CD4-positive, alpha-beta T cell treated with Interleukin-6 for 4 hours (primary cell): ENCODE measurements around the gene SIM2.

Source experiments
- DNase-seq: peaks from one replicate; pipeline ENCODE4 v3.0.0-alpha.2; 2020; ENCODE audit warnings: mixed read lengths

The SIM2 gene

DNA sequence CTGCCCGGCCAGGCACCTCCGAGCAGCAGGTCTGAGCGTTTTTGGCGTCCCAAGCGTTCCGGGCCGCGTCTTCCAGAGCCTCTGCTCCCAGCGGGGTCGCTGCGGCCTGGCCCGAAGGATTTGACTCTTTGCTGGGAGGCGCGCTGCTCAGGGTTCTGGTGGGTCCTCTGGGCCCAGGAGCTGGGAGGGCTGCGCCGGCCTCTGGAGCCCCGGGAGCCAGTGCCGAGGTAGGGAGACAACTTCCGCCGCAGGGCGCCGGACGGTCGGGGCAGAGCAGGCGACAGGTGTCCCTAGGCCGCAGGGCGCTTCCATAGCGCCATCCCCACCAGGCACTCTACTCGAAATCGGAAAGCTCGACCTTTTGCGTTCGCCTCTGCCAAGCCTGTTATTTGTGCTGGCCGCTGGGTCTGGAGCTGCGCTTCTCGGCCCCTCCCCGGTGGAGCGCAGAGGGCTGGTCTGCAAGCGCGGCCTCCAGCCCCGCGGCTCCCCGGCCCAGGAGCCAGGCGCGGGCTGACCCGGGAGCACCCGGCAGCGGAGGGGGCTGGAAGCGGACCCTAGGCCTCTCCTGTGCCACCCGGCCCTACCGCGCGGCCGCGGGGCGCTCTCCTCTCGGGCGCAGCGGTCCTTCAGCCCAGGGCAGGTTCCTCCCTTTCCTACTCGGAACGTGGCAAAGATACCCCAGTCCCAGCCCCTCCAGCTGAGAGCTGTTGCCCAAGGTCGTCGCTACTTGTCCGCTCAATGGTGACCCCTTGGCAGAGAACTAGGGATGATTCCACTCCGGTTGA is 2.2 kb downstream of the SIM2 start:
- no peak for DNase-seq

DNA sequence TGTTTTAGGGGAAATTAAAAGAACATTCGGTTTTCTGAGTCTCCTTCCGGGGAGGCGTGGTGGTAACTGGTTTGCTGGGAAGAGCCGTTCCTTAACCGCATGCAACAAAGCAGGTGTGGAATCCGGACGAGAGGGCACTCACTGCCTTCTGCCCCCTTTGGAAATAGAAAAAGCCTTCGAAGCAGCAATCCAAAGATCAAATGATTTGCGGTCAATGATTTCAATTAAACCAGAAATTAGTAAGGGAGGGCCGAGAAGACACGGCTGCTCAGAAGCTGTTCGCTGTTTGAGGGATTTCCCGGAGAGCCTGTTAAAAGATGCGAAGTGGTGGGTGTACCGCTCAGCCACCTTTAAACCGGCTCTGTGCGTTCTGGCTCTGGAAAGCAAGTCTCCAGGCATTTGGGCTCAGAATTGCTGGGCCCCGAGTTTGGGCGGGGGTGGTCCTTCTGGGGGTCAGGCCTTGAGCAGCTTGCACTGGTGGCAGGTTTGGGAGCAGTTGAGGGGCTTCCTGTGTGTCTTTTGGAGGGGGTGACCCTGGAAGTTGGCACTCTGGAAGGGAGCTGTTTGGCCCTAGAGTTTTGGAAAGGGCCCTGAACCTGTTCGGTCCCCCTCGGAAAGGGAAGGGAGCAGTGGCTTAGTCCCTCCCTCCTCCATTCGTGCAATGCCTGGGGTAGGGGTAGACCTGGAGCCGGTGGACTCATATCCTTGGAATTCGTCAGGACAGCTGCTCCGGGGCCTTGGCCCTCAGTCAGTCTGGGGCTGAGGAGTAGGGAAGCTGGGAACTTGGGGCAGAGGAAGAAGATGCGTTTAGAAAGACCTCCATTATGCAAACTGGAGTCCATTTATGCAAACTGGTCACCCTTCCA is 3.1 kb downstream of the SIM2 start:
- no peak for DNase-seq

GRCh38 chr21:36702622-36702968 is 3.7 kb downstream of the SIM2 start:
- DNase-seq: no peak

DNA sequence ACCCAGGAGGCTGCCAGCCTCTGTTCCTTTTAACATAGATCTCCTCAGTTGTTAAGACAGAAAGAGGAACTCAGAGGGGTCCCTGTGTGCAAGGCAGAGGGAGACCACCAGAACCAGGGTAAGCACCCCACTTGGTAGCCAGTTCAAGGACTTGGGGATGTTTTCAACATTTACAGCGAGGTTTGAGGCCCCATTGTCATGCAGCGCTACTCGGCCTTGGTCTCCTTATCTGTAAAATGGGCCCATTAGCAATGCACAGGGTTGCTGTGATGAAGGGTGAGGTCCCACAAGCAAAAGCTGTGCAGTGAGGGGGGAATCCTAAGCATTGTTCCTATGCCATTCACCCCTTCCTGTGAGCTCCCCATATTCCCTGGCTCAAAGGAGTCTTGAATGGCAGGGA is 4.2 kb downstream of the SIM2 start:
- no peak for DNase-seq

DNA sequence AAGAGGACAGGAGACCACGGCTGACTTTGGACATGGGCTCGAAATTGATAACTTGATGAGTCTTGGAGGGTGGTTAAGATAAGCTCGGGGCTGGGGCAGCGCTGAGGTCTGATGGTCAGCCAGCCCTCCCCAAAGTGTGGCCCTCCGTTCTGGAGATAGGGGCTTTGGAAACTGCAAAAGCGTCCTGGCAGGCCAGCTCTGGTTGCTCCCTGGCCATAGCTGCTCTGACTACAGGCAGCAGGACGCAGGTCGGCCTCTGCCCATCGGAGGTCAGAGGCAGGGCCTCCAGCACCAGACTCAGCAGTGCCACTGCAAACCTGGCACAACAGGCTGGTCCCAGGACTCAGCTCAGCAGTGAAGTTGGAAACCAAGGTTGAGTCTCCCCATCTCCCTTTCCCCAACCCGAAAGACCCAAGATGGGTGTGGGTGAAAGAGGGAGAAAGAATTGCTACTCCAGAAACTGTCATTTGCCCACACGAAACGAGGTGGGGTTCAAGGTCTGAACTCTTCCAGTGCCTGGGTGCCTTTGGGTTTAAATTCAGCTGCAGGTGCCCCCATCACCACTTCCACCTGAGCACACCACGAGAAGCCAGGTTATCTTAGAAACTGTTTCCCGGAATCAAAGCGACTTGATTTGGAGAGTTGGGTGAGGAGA is 4.8 kb downstream of the SIM2 start:
- DNase-seq: no peak

DNA sequence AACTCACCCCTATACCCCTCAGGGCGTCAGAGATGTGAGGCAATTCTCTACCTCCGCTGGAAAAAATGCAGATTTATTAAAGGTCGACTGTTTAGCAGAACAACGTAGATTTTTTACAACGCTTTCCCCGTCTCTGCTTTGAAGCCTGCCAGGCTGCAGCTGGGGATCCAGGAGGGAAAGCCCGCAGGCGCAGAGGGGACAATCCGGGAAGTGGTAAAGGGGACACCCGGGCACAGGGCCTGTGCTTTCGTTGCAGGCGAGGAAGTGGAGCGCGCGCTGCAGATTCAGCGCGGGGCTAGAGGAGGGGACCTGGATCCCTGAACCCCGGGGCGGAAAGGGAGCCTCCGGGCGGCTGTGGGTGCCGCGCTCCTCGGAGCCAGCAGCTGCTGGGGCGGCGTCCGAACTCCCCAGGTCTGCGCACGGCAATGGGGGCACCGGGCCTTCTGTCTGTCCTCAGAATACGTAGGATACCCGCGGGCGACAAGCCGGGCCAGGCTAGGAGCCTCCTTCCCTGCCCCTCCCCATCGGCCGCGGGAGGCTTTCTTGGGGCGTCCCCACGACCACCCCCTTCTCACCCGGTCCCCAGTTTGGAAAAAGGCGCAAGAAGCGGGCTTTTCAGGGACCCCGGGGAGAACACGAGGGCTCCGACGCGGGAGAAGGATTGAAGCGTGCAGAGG is 5.5 kb downstream of the SIM2 start:
- no peak for DNase-seq

GRCh38 chr21:36704958-36705678 is 6.2 kb downstream of the SIM2 start:
- no peak for DNase-seq

DNA sequence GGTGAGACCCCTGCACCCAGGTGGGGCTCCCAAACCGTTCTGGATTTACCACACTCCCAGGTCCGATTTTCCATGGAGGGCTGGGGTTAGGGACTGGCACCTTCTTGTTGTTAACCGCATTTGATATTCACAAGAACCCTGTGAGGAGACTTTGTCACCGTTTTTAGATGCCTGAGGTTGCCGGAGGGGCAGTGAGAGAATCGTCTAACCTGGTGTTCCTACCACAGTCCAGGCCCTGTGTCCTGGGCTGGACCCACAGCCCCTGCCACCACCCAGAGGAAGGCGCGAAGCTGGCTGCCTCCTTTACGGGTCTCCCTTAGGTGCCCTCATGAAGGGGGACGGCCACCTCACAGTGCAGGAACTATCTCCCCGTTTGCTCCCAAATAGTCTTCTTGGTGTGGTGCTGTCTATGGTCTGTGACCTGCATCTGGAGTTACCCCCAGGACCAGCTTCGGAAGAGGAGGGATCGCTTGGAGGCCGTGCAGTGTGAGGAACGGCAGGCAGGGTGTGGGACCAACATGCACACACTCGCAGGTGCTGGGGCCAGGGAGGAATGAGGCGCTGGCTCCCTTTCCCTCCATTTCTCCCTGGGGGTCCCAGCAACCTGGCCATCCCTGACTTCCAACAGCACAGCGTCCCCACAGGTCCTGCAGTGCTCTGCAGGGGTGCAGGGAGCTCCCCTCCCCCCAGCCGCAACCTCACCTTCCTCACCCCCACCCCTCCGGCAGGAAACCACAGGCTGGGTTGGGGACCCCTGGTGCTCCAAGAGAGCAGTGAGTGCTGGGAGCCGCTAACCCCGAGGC is 7.0 kb downstream of the SIM2 start:
- DNase-seq: peak; percentile 12

DNA sequence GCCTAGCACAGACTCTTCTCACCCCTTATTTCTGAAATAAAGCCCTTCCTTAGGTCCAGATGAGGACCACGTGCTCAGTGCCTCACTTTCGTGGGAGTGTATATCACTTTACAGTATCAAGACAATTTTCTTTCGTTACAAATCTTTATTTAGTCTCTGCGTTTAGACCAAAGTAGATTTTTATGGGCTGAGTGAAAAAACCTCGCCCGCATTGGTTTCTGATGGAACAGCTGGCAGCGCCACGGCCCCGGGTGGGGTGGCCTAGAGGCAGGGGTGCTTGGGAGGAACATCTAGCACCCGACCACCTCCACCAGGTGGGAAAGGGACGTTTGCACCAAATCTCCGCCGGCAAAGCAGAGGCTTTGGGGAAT is 7.6 kb downstream of the SIM2 start:
- no peak for DNase-seq

DNA sequence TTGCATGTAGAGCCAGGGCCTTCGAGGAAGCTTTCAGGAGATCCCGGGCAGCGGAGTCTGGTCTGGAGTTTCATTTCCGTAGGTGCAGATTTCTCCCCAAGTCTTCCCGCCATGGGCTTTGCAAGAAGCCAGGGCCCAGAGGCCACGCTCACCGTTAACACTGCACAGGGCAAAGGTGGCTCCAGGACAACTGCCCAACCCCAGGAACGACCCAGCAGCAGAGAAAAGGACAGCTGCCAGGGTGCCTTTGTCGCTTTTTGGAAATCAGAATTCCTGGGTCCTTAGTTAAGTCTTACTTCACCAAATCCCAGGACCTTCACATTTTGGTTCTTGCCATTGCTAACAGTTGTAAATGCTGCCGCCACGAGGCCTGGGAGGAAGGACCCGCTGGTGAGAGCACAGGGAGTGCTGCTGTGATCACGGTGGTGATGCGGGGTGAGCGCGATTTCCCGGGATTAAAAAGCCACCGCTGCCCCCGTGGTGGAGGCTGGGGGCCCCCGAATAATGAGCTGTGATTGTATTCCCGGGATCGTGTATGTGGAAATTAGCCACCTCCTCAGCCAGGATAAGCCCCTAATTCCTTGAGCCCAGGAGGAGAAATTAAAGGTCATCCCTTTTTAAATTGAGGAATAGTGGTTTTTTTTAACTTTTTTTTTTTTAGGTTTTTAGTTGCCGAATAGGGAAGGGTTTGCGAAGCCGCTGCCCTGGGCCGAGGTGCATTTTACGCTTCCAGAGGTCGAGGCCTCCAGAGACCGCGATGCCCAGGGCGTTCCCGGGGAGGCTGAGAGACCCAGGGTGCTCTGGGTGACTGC is 8.2 kb downstream of the SIM2 start:
- DNase-seq: no peak

DNA sequence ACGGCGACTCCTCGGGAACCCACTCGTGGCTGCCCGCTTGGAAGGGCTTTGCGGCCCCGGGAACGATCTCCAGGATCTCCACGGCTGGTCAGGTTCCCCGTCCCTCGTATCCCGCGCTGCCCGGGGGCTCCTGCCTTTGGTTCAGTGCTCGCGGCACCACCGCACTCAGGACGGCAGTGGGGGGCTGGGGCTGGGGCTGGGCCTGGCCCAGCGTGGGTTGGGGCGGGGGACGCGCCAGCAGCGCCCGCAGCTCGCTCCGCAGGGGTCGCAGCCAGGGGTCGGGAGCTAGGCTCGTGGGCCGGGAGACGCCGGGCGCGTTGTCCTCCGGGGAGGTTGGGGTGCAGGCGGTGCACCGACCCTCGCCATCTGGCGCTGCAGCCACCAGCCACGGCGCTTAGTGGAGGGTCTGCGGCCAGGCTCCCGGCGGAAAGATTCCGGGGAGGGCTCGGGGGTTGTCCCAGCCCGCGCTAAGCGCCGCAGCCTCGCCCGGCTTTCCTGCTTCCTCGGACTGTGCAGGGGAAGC is 8.9 kb downstream of the SIM2 start:
- DNase-seq: no peak

- no peak for DNase-seq
Observed at GRCh38 chr21:36708286-36709029, 9.5 kb downstream of the SIM2 start.

- DNase-seq: no peak
Observed at GRCh38 chr21:36709030-36709867, 10.3 kb downstream of the SIM2 start.

DNA sequence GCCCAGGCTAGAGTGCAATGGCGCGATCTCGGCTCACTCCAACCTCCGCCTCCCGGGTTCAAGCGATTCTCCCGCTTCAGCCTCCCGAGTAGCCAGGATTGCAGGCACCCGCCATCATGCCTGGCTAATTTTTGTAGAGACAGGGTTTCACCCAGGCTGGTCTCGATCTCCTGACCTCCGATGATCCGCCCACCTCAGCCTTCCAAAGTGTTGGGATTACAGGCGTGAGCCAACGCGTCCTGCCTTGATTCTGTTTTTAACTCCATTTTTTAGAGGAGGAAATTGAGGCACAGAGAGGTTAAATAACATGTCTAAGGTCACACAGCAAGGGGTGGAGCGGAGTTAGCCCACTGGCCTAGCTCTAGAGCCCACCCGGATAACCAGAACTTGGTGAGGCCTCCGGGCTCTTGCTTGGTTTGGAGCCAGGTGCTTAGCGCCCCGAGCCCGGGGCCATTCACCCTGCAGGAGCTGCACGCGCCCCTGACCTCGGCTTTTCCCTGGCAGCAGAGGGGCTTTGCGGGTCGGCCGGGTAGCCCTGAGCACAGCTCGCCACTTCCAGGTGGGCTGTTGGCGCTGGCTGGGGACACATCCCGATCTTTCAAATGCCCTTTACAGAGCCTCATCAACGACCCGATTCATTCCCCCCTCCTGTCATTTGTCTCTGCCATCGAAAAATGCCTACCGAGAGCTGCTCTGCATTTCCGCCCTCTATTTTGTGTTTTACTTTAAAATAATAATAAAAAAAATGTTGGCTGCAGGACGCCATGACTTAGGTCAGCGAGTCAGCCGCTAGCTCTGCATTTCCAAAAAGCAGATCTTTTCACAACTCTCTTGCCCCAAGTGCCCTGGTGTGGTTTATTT is 11.2 kb downstream of the SIM2 start:
- DNase-seq: no peak

DNA sequence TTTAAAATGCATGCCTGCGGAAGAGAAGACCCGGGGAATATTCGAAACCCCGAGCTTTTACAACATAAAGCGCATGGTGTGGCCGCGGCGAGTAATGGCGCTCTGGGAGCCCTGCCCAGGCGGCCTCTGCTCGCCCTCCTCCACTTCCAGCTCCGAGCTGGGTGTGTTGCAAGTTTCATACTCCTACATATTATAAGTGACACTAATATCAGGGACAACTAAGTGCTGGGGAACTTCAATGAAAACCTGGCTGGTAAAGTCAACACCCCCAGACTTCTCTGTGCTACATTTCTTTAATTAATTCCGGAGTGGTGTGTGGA is 11.8 kb downstream of the SIM2 start:
- DNase-seq: no peak

- no peak for DNase-seq
Observed at GRCh38 chr21:36713746-36714145, 14.8 kb downstream of the SIM2 start.

- DNase-seq: no peak
Observed at GRCh38 chr21:36716387-36716786, 17.5 kb downstream of the SIM2 start.

- no peak for DNase-seq
Observed at GRCh38 chr21:36716836-36717235, 17.9 kb downstream of the SIM2 start.
